Erythroblast (primary cell): ENCODE results near the gene CASZ1.

Source experiments
- DNase-seq, 2 experiments: peaks; one replicate each; lab custom pipeline; 2025; lab: John Stamatoyannopoulos, UW
- GATA1 ChIP-seq: IDR thresholded peaks from 2 replicates; pipeline ENCODE4 v1.6.1; 2011; ENCODE audit warnings: low read depth, mild to moderate bottlenecking, control low read depth, low read length, moderate library complexity
- POLR2A ChIP-seq: IDR thresholded peaks from 2 replicates; pipeline ENCODE4 v1.6.1; 2011; ENCODE audit warnings: mild to moderate bottlenecking, low read length

CASZ1 gene

DNA sequence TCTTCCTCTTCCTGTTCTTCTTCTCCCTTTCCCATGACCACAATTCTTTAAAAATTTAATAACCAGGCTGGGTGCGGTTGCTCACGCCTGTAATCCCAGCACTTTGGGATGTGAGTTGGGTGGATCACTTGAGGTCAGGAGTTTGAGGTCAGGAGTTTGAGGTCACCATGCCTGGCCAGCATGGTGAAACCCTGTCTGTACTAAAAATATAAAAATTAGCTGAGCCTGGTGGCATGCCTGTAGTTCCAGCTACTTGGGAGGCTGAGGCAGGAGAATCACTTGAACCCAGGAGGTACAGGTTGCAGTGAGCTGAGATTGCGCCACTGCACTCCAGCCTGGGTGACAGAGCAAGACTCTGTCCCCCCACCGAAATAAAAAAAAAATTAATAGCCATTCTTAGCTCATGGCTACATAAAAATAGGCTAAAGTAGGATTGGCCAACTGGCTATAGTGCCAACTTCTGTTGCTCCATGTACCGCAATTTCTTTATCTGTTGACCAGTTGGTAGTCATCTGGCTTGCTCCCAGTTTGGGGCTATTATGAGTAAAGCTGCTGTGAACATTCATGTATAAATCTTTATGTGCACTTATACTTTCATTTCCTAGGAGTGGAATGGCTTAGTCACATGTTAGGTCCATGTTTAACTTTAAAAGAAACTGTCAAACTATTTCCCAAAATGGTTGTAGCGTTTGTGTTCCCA, 185.4 kb downstream of the CASZ1 start:
- DNase-seq, result no peak
- TF ChIP-seq GATA1, result no peak
- TF ChIP-seq POLR2A, result no peak

DNA sequence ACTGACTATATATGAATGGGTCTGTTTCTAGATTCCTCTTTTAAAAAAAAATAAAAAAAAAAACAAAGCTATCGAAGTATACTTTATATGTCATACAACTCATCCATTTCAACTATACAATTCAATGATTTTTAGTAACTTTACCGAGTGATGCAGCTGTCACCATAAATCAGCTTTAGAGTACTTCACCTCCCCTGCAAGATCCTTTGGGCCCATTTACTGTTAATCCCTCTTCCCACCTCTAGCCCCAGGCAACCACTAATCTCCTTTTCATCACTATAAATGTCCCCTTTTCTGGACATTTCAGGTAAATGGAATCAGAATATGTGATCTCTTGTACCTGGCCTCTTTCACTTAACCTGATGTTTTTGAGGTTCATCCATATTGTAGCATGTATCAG, 187.8 kb downstream of the CASZ1 start:
- DNase-seq, result no peak
- TF ChIP-seq GATA1 (no peak), POLR2A (no peak)

DNA sequence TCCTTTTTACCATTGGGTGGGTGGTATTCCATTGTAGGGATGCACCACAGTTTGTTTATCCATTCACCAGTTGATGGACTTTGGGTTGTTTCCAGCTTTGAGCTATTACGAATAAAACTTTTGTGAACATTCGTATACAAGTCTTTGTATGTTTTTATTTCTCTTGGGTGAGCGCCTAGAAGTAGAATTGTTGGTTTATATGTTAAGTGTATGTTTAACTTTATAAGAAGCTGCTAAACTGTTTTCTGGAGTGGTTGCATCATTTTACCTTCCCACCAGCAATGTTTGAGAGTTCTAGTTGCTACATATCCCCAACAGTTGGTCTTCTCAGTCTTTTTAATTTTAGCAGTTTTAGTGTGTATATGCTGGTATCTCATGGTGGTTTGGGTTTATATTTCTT, 189.2 kb downstream of the CASZ1 start:
- TF ChIP-seq POLR2A (no peak), GATA1 (no peak)
- DNase-seq, result no peak

DNA sequence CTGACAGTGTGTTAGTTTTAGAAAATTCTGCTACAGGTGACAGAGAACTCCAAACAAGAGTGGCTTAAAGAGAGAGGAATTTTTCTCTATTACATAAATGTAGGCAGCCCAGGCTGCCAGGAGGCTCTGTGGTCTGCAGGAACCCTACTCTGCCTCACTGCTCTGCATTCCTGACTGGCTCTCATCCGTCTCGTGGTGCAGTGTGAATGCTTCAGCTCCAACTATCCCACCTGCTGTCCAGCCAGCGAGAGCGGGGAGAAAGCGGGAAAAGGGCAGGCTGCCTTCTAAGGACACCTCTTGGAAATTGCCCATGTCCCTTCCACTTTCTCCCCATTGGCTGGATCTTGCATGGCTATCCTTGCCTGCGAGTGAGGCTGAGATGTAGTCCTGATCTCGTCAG, 190.4 kb downstream of the CASZ1 start:
- DNase-seq, result no peak
- TF ChIP-seq GATA1, result no peak

DNA sequence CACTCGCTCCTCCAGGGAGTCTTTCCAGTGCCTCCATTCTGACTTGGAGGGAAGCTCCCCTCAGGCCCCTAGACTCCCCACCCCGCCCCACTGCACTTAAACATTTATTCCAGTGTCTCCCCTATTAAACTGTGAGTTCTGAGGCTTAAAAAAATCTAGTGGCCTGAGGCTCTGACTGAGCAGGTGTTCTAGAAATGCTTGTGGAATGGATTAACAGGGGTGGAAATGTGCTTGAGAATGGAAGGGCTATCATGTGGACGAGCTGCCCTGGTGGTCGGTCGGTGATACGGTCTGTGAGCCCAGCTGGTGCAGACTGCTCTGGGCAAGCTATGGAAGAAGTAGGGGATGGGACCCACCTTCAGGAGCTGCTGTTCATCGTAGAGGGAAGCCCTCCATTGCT, 191.5 kb downstream of the CASZ1 start:
- TF ChIP-seq GATA1 (no peak), POLR2A (no peak)

DNA sequence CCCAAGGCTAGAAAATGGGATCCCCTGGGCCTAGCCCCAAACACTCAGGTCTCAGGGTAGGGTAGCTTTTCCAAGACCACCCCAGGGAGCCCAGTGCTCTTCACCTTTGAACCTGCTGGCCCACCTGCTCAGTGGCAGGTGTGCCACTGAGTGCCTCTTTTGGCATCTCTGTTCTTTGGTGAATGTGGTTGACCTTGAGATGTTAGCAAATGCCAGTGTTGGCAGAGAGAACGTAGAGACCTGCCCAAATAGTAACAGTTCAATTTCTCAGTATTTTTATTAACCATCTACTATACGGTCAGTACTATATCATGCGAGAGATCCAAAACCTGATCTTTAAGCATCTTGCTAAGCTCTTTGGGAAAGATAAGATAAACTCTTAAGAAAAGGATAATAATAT, 193.5 kb downstream of the CASZ1 start:
- DNase-seq, result no peak

More for the DNA sequence above, 191.5 kb downstream of the CASZ1 start:
- DNase-seq, result no peak

DNA sequence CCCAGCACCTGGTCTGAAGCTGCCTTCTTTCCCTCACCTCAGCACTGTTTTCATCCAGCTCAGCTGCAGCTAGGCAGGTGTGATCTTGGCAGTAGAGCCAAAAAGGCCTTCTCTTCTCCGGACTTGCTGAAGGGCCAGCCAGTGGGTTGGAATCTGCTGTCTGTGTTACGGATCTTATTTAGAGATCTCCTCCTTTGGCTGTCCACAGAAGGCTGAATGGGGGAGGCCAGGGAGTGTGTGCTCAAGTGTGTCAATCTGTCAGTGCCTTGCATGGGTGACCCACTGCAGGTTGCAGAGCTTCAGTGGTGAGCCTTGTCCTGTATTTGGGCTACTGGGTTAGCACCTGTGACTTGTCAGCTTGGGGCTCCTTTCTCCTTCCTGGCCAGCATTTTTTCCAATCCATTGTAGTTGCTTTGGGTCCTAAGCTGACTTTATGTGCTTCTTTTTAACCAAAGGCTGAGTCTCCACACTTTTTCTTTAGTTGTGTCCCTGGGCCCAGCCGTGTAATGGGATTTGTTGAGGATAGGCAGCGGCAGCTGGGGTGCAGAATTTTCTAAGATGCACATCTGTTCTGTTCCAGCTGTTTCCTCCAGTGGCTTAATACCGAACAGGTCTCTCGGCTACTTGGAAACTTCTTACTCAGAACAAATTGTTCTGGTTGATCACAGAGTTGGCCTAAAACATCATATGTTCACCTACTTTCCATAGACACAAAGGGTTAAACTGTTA, 194.9 kb downstream of the CASZ1 start:
- TF ChIP-seq GATA1 (no peak), POLR2A (no peak)
- DNase-seq, result no peak

More for the DNA sequence above, 193.5 kb downstream of the CASZ1 start:
- TF ChIP-seq POLR2A (no peak), GATA1 (no peak)

DNA sequence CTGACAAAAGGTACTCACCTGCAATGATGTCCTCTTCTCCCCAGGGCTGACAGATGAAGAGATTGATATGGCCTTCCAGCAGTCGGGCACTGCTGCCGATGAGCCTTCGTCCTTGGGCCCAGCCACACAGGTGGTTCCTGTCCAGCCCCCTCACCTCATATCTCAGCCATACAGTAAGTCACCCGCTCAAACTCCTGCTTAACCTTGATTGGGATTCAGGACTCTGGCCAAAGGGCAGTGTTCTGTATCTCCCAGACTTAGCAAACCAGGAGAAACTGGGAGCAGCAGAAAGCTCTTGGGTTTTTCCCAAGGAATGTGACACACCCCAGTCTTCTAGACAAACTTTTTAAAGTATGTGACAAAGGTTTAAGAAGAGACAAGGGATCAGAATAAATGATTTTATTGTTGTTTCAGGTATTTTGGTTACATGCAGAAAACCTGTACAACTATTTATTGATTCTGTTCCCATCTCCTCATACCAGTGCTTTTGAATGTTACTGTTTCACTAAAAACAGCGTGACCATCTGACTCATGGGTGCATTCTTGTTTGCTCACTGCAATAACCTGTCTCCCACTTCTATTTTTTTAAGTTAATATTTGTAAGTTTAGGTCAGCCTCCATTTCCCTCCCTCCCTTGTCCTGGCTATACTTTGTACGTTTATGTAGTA, 197.1 kb downstream of the CASZ1 start:
- no peak for TF ChIP-seq GATA1
- TF ChIP-seq POLR2A, result no peak
- DNase-seq, result no peak

DNA sequence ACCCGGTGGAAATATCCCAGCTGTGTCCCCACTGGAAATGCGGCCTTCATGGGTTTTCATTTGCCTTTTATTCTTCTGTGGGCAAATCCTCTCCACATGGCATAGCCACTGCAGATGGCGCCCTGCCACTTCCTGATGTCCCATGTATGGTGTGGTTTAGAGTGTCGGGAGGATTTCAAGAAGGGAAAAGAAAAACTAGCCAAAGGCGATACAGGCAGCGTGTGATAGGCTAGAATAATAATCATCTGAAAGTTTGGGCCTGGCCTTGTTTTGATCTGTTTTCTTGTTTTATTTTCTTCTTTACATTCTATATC, 198.1 kb downstream of the CASZ1 start:
- DNase-seq, result no peak
- no peak for TF ChIP-seq GATA1
- TF ChIP-seq POLR2A, result no peak

DNA sequence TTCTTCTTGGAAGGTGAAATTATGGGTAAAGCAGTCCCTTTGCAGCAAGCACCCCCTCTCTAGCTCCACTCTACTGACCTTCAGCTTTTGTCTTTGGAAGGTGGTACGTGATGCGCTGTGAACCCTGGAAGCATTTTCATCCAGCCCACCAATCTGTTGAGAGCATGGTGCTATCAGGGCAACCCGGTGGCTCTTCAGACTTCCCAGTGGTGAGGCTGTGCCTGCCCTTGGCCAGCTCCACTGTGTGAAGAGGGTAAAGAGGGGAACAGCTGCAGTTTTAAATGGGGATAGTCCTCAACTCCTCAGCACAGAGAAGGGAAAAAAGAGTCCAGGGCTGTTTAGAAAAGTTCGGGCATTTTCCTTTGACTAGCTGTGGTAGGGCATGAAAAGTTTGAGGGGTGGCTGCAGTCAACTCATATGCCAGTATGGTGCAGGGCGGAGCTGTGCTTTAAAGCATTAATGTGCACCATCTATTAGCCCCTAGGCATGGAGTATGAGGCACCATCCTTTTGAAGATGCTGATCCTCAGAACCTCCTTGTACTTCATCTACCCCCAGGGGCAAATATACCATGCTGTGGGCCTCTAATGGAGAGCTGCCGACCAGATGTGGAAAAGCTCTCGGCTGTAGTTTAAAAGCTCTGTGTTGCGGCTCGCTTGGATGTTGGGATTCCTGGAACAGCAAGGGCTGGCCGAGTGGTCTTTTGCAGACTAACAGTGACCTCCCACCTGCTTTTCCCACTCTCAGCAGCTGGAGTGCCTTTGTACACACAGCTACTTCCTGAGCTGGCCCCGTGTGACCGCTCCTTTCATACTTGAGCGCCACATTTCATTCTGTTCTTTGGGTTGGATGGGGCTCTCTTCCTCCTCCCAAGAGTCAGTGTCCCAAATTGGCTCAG, 198.7 kb downstream of the CASZ1 start:
- DNase-seq, result no peak

DNA sequence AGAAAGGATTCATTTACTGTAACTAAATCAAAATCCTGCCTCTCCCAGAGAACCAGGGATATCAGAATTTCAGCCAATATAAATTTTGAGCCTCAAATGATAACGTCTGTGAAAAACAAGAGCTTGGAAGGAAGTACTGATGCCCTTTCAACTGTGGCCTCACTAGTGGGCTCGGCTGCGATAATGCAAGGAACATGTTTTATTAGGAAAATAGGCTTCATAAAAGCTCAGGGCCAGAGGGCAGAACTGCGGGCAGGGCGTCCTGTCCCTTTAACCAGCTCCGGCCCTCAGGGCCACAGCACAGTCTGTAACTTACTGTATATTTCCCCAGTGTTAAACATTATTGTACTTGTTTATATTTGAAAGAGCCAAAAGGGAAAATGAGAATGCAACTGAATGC, 199.7 kb downstream of the CASZ1 start:
- no peak for DNase-seq
- TF ChIP-seq GATA1 (no peak), POLR2A (no peak)

More for the DNA sequence above, 198.7 kb downstream of the CASZ1 start:
- TF ChIP-seq POLR2A (no peak), GATA1 (no peak)

DNA sequence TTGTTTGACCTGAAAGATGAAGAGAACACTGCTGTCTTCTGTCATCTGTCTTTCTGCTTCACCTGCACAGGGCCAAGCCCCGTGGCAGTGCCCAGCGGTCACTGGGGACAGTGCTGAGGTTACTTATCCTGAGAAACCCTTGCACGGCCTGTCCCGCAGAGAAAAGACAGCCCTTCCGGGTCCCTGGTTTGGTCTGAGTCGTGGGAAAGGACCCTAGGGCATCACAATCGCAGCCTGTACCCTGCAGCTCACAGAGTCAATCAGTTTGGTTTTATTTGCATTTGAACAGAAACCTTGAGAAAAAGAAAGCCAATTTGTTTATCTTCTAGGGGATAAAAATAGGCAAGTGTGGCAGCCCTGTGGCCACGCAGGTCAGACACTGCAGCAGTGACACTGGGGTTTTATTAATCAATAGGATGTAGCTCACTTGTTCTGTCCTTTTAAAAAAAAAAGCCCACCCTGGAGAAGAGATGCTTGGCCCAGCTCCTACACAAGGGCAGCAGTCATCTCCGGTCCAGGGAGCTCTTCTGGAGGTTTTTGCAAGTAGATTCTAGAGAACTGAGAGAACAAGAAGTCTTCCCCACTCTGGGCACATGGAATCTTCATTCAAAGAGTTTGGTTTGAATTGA, 201.7 kb downstream of the CASZ1 start:
- TF ChIP-seq GATA1, result no peak
- no peak for TF ChIP-seq POLR2A

DNA sequence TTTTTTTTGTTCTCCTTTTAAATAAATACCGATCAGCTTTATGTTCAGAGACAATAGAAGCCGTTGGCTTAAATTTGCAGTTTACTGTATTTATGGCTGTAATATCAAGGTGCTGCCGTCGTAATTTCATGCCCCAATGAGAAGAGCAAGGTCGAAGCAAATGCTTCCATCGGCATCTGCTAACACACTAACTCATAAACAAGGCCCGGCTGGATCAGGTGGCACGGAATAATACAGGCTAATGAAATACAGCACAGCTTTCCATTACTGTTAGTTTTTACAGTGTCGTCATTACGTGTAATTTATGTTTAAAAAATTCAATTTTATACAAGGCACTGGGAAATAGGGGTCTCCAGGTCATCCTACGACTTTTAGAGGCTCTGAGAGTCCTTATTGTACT, 202.7 kb downstream of the CASZ1 start:
- TF ChIP-seq POLR2A (no peak), GATA1 (no peak)
- no peak for DNase-seq

More for the DNA sequence above, 201.7 kb downstream of the CASZ1 start:
- no peak for DNase-seq
